Spleen (tissue), 11 donors: ENCODE results near the gene NSG2. TPM values are rescaled to one million over a fixed set of nuclear protein-coding genes. Genes with fewer than 3 reads are reported as not detected.

Experiments used
- DNase-seq: peaks from one replicate; pipeline ENCODE4 v3.0.0-alpha.2; 2020
- H3K27ac ChIP-seq, 8 donors: fragments of 200-600 bp; sonication (generic) in 7 of 8; 1 replicate in 4 of 8; 2 replicates in 4 of 8; pipeline versions ENCODE4 v1.5.0 to v1.8.0; 2016 to 2021; ENCODE audit warnings: inconsistent platforms in 4 of 8, mild to moderate bottlenecking in 4 of 8, moderate library complexity in 1 of 8
- H3K27me3 ChIP-seq, 7 donors: fragments of 200-600 bp; sonication (generic) in 6 of 7; replicated peaks in 1 of 7; 1 replicate in 4 of 7; 2 replicates in 3 of 7; pipeline versions ENCODE4 v1.5.0 to v1.8.0; 2016 to 2021; ENCODE audit warnings: inconsistent platforms in 3 of 7, mild to moderate bottlenecking in 1 of 7
- H3K36me3 ChIP-seq, 6 donors: fragments of 200-600 bp; sonication (generic) in 5 of 6; 1 replicate in 4 of 6; 2 replicates in 2 of 6; pipeline versions ENCODE4 v1.5.0 to v1.8.0; 2016 to 2021; ENCODE audit warnings: inconsistent platforms in 2 of 6
- H3K4me1 ChIP-seq, 6 donors: fragments of 200-600 bp; sonication (generic) in 5 of 6; 1 replicate in 3 of 6; 2 replicates in 3 of 6; pipeline versions ENCODE4 v1.5.0 to v1.8.0; 2016 to 2021; ENCODE audit warnings: inconsistent platforms in 3 of 6
- H3K4me3 ChIP-seq, 8 donors: fragments of 200-600 bp; sonication (generic) in 7 of 8; 1 replicate in 4 of 8; 2 replicates in 4 of 8; pipeline versions ENCODE4 v1.5.0 to v1.8.0; 2016 to 2021; ENCODE audit warnings: inconsistent platforms in 4 of 8, mild to moderate bottlenecking in 4 of 8, moderate library complexity in 2 of 8
- H3K9me3 ChIP-seq, 8 donors: fragments of 200-600 bp; sonication (generic) in 7 of 8; 1 replicate in 4 of 8; 2 replicates in 4 of 8; pipeline versions ENCODE4 v1.5.0 to v1.8.0; 2016 to 2021; ENCODE audit warnings: inconsistent platforms in 4 of 8
- POLR2A ChIP-seq, 3 donors: fragments of 450-650 bp; IDR thresholded peaks; one replicate each; pipeline ENCODE4 v1.5.1; 2017; ENCODE audit warnings: antibody characterized with exemption in 3 of 3, mild to moderate bottlenecking in 1 of 3
- POLR2AphosphoS5 ChIP-seq, 3 donors: sonication (generic); formaldehyde crosslinking; IDR thresholded peaks; one replicate each; pipeline ENCODE4 v1.5.1; 2017; ENCODE audit warnings: antibody characterized with exemption in 3 of 3
- WGBS, 5 donors: extraction: QIAGEN DNeasy Blood & Tissue Kit in 3 of 5; methylation state at CpG; one replicate each; pipeline versions ENCODE4 v1.1.5 to v1.1.7; 2013 to 2018; 5-methylcytosine and 5-hydroxymethylcytosine counted together
- intact Hi-C: fragments of 100-400 bp; cut with DNase I; formaldehyde crosslinking; loops from one replicate; pipeline ENCODE4 v1.15.0; 2023; ENCODE audit warnings: low total_unique reads
- polyA plus RNA-seq, 3 donors: library from polyadenylated mRNA; stranded (reverse); fragments of 200-250 nt; gene quantifications; one replicate each; pipeline ENCODE4 v1.2.1, GENCODE V29; 2013
- total RNA-seq, 7 donors: library from RNA; depleted of rRNA in 3 of 7; stranded (reverse); fragments of >200 nt in 3 of 7; fragmentation: NEBNext Ultra II Directional in 4 of 7; extraction: Animal tissue kit (Norgen Biotek cat#: 25700) in 4 of 7; gene quantifications; one replicate each; pipeline versions ENCODE4 v1.1.0 to v1.2.1, GENCODE V29; 2016 to 2021
- TF ChIP-seq, protein P1 (sequence below), 11 experiments: fragments of 200-600 bp in 7 of 11; fragments of 450-650 bp in 4 of 11; sonication (generic) in 4 of 11; IDR thresholded peaks in 8 of 11; conservative IDR thresholded peaks in 3 of 11; 1 replicate in 7 of 11; 2 replicates in 4 of 11; pipeline versions ENCODE4 v1.4.0 to v1.8.0; 2016 to 2021; ENCODE audit warnings: antibody characterized with exemption in 11 of 11, inconsistent platforms in 4 of 11, mild to moderate bottlenecking in 1 of 11
- donor health status: healthy with polysubstance abuse.
- donor health status: DM: no; HTN: no; CAD: no; lungs with moderate emphysema.
- donor health status: DM: no; HTN: no; CAD: no.
- donor health status: Bipolar disorder and iron deficiency.
- donor health status: healthy.
- donor health status: DM: no; HTN: no; CAD: no.
- donor health status: DM: yes; HTN: yes; CAD: no.

NSG2 gene
- total and polyA plus RNA-seq, 10 donors = 0.41 to 0.60 TPM; not detected in 8

DNA sequence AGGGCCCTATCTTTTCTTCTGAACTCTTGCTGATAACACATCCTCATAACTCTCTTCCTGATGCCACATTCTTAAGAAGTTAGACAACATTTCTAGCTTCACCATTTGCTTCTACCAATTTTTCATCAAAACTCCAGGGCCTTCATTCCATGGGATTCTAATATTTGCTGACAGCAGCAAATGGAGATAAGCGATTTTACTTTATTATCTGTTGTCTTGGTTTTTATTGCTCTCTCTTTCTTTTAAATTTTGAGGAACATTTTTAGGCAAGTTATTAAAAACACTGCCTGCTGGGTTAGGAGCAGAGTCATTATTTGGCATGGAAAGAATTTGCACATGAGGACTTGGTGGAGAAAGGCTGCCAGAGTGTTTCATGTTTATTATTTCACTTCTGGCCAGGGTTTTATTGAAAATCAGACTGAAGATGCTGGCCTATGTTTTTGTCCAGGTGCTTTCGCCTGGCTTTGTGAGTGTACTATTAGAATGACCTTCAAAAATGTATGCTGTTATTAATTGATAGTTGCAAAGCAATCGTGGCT lies 27.7 kb downstream of the NSG2 start:
- no peak for DNase-seq
- no peaks in the 10 kb centered on the region for H3K36me3 ChIP-seq
- H3K27me3 ChIP-seq = no peaks in the 10 kb centered on the region
- H3K4me3 ChIP-seq = no peak overlapping the region
- intact Hi-C loops = no loop called here
- TF ChIP-seq, protein P1, sequence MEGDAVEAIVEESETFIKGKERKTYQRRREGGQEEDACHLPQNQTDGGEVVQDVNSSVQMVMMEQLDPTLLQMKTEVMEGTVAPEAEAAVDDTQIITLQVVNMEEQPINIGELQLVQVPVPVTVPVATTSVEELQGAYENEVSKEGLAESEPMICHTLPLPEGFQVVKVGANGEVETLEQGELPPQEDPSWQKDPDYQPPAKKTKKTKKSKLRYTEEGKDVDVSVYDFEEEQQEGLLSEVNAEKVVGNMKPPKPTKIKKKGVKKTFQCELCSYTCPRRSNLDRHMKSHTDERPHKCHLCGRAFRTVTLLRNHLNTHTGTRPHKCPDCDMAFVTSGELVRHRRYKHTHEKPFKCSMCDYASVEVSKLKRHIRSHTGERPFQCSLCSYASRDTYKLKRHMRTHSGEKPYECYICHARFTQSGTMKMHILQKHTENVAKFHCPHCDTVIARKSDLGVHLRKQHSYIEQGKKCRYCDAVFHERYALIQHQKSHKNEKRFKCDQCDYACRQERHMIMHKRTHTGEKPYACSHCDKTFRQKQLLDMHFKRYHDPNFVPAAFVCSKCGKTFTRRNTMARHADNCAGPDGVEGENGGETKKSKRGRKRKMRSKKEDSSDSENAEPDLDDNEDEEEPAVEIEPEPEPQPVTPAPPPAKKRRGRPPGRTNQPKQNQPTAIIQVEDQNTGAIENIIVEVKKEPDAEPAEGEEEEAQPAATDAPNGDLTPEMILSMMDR (IDR thresholded peaks at IDR 0.05 in 8 of 11, conservative IDR thresholded peaks at IDR 0.05 in 3 of 11) = no peak
- TF ChIP-seq POLR2A (IDR thresholded peaks at IDR 0.05) = no peak
- no peak for TF ChIP-seq POLR2AphosphoS5 (IDR thresholded peaks at IDR 0.05)
- H3K4me1 ChIP-seq = no peaks in the 10 kb centered on the region
- WGBS, 5 donors = 80 to 91% (median 81%) methylated on average over 3 of the region's 3 CpGs
- H3K27ac ChIP-seq = no peak overlapping the region
- H3K9me3 ChIP-seq = no peaks in the 10 kb centered on the region

DNA sequence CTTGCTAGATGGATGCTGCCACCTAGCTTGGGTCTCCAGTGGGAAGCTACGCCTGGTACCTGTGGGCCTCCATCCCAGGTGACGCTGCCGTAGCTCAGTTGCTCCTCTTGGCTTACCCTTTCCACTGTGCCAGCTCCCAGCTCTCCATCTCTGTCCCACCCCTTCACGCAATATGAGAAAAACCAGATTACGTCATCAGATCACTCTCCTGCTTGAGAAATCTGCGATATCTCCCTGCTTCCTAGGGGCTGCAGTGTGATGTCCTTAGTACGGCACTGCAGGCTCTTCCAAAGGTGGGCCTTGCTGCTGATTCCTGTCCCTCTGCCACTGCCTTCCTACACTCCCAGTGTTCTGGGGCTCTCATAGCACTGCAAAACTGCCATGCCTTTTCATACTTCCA lies 28.9 kb downstream of the NSG2 start:
- Histone ChIP-seq H3K27me3 (no peaks in the 10 kb centered on the region), H3K9me3 (no peaks in the 10 kb centered on the region), H3K4me1 (no peaks in the 10 kb centered on the region), H3K36me3 (no peaks in the 10 kb centered on the region), H3K4me3 (no peak overlapping the region), H3K27ac (no peak overlapping the region)
- TF ChIP-seq, protein P1 (IDR thresholded peaks at IDR 0.05 in 8 of 11, conservative IDR thresholded peaks at IDR 0.05 in 3 of 11) = no peak
- TF ChIP-seq POLR2A (IDR thresholded peaks at IDR 0.05) = no peak
- TF ChIP-seq POLR2AphosphoS5 (IDR thresholded peaks at IDR 0.05) = no peak
- DNase-seq = no peak
- WGBS, 5 donors = 85 to 96% (median 91%) methylated on average over 7 of the region's 7 CpGs
- intact Hi-C loops = no loop called here

DNA sequence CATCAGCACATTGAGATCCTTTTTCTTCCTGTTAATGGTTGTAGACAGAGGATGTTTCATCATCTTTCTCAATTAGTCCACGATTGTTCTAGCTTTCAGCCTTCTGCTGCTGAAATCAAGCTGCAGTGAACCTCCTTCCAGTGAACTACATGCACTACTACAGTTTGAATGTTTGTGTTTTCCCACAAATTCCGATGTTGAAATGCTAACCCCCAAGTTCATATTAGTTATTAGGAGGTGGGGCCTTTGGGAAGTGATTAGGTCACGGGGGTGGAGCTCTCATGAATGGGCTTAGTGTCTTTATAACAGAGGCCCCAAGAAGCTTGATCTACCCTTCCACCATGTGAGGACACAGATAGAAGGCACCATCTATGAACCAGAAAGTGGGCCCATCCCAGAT lies 32.9 kb downstream of the NSG2 start:
- H3K27me3 ChIP-seq = peaks cover 0 to 20% (median 0%) of the 10 kb centered on the region in 7 donors
- TF ChIP-seq POLR2A (IDR thresholded peaks at IDR 0.05) = no peak
- TF ChIP-seq, protein P1 (IDR thresholded peaks at IDR 0.05 in 8 of 11, conservative IDR thresholded peaks at IDR 0.05 in 3 of 11) = no peak
- no peak for TF ChIP-seq POLR2AphosphoS5 (IDR thresholded peaks at IDR 0.05)
- WGBS, 5 donors = 55 to 65% (median 61%) methylated on average over 3 of the region's 3 CpGs
- no peak overlapping the region for H3K27ac ChIP-seq
- no peaks in the 10 kb centered on the region for H3K36me3 ChIP-seq
- intact Hi-C loops = no loop called here
- DNase-seq = no peak
- no peaks in the 10 kb centered on the region for H3K9me3 ChIP-seq
- no peak overlapping the region for H3K4me3 ChIP-seq
- H3K4me1 ChIP-seq = no peaks in the 10 kb centered on the region

DNA sequence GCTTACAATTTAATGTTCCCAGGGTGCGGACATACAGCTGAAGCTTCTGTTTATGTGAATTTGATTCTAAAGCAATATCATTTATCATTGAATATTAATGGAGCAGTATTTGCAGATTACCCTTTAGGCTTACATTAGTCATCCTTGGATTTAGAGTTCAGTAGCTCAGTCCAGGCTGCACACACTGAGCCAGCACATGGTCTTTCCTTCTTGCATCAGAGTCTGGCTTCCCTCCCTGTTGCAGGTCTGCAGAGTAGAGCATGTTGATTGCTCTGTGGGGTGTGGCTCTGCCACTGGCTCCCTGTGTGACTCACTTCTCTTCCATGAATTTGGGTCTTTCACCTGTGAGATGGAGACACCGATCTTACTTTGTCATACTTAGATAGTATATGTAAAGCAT lies 36.8 kb downstream of the NSG2 start:
- DNase-seq = no peak
- Histone ChIP-seq H3K27ac (no peak overlapping the region), H3K9me3 (no peaks in the 10 kb centered on the region), H3K36me3 (no peaks in the 10 kb centered on the region), H3K27me3 (peaks cover 0 to 29% (median 0%) of the 10 kb centered on the region in 7 donors), H3K4me3 (no peak overlapping the region), H3K4me1 (no peaks in the 10 kb centered on the region)
- intact Hi-C loops = no loop called here
- WGBS, 5 donors = 93 to 100% (median 94%) methylated on average over 2 of the region's 2 CpGs
- TF ChIP-seq, protein P1 (IDR thresholded peaks at IDR 0.05 in 8 of 11, conservative IDR thresholded peaks at IDR 0.05 in 3 of 11) = no peak
- no peak for TF ChIP-seq POLR2AphosphoS5 (IDR thresholded peaks at IDR 0.05)
- TF ChIP-seq POLR2A (IDR thresholded peaks at IDR 0.05) = no peak
